Thyroid gland (tissue), 4 donors: ENCODE data around the gene ACBD4. TPM values are rescaled to one million over a fixed set of nuclear protein-coding genes. Genes with fewer than 3 reads are reported as not detected.

Experiments
- DNase-seq, 2 donors: peaks; one replicate each; pipeline ENCODE4 v3.0.0-alpha.2; 2019
- H3K27ac ChIP-seq, 3 donors: fragments of 200-600 bp; sonication (generic); 1 replicate in 2 of 3; 2 replicates in 1 of 3; pipeline ENCODE4 v1.5.1; 2016 to 2019; ENCODE audit warnings: mild to moderate bottlenecking in 1 of 3, moderate library complexity in 1 of 3
- H3K27me3 ChIP-seq: fragments of 200-600 bp; sonication (generic); one replicate; pipeline ENCODE4 v1.5.1; 2019
- H3K36me3 ChIP-seq, 2 donors: fragments of 200-600 bp; sonication (generic); one replicate each; pipeline ENCODE4 v1.5.1; 2016 to 2019
- H3K4me1 ChIP-seq, 2 donors: fragments of 200-600 bp; sonication (generic); one replicate each; pipeline ENCODE4 v1.5.1; 2017 to 2019
- H3K4me3 ChIP-seq, 3 donors: fragments of 200-600 bp; sonication (generic); replicated peaks in 1 of 3; 1 replicate in 2 of 3; 2 replicates in 1 of 3; pipeline ENCODE4 v1.5.1; 2016; ENCODE audit warnings: mild to moderate bottlenecking in 1 of 3
- H3K9me3 ChIP-seq: fragments of 200-600 bp; sonication (generic); one replicate; pipeline ENCODE4 v1.5.1; 2017
- POLR2A ChIP-seq, 2 donors: fragments of 450-650 bp; IDR thresholded peaks; one replicate each; pipeline ENCODE4 v1.6.1; 2017; ENCODE audit warnings: antibody characterized with exemption in 2 of 2, mild to moderate bottlenecking in 2 of 2, moderate library complexity in 1 of 2
- WGBS, 2 donors: methylation state at CpG; one replicate each; pipeline ENCODE4 v1.1.5; 2017; 5-methylcytosine and 5-hydroxymethylcytosine counted together
- intact Hi-C: fragments of 100-400 bp; cut with DNase I; formaldehyde crosslinking; loops from one replicate; pipeline ENCODE4 v1.15.1; 2023
- total RNA-seq, 4 donors: library from RNA; depleted of rRNA; stranded (reverse); fragments of >200 nt; gene quantifications; one replicate each; pipeline ENCODE4 v1.2.3, GENCODE V29; 2016
- TF ChIP-seq, protein P1 (sequence below), 6 experiments: fragments of 200-600 bp in 3 of 6; fragments of 450-650 bp in 3 of 6; sonication (generic) in 3 of 6; IDR thresholded peaks; one replicate each; pipeline ENCODE4 v1.5.1; 2016 to 2019; ENCODE audit warnings: antibody characterized with exemption in 6 of 6, mild to moderate bottlenecking in 2 of 6, inconsistent platforms in 1 of 6, moderate library complexity in 1 of 6

Gene ACBD4
- total RNA-seq, 4 donors from 2014 or later: 16.7 to 20.4 (median 17.7) TPM

GRCh38 chr17:45149669-45150664 is 14.5 kb downstream of the ACBD4 start:
- Histone ChIP-seq H3K27ac (peak overlapping the region; percentile 93 to 97 (median 96)), H3K4me1 (peaks cover 11 to 30% of the 10 kb centered on the region in 2 donors), H3K36me3 (no peaks in the 10 kb centered on the region), H3K27me3 (no peaks in the 10 kb centered on the region), H3K9me3 (no peaks in the 10 kb centered on the region), H3K4me3 (peak overlapping the region in 2 of 3 donors; percentile 50 to 57)
- intact Hi-C loops: loop anchor here (10.0 kb wide), 1 partner anchor 235 kb away; no protein-coding TSS in a partner anchor
- WGBS, 2 donors: 2 to 3% methylated on average over 47 to 50 of the region's 56 CpGs
- DNase-seq: peak; percentile 78 to 87
- TF ChIP-seq, protein P1, sequence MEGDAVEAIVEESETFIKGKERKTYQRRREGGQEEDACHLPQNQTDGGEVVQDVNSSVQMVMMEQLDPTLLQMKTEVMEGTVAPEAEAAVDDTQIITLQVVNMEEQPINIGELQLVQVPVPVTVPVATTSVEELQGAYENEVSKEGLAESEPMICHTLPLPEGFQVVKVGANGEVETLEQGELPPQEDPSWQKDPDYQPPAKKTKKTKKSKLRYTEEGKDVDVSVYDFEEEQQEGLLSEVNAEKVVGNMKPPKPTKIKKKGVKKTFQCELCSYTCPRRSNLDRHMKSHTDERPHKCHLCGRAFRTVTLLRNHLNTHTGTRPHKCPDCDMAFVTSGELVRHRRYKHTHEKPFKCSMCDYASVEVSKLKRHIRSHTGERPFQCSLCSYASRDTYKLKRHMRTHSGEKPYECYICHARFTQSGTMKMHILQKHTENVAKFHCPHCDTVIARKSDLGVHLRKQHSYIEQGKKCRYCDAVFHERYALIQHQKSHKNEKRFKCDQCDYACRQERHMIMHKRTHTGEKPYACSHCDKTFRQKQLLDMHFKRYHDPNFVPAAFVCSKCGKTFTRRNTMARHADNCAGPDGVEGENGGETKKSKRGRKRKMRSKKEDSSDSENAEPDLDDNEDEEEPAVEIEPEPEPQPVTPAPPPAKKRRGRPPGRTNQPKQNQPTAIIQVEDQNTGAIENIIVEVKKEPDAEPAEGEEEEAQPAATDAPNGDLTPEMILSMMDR (IDR thresholded peaks at IDR 0.05): no peak
- TF ChIP-seq POLR2A (IDR thresholded peaks at IDR 0.05): no peak

- Histone ChIP-seq H3K27me3 (no peaks in the 10 kb centered on the region), H3K9me3 (no peaks in the 10 kb centered on the region), H3K4me3 (peak overlapping the region in 1 of 3 donors; percentile 50), H3K4me1 (peaks cover 21 to 34% of the 10 kb centered on the region in 2 donors), H3K27ac (peak overlapping the region; percentile 3 to 97 (median 96)), H3K36me3 (no peaks in the 10 kb centered on the region)
- intact Hi-C loops: no loop called here
- WGBS, 2 donors: 27 to 30% methylated on average over 8 of the region's 8 CpGs
- DNase-seq: no peak
- TF ChIP-seq POLR2A (IDR thresholded peaks at IDR 0.05): no peak
- TF ChIP-seq, protein P1 (IDR thresholded peaks at IDR 0.05): no peak
These were observed 15.7 kb downstream of the ACBD4 start for GRCh38 chr17:45150911-45151809.

DNA sequence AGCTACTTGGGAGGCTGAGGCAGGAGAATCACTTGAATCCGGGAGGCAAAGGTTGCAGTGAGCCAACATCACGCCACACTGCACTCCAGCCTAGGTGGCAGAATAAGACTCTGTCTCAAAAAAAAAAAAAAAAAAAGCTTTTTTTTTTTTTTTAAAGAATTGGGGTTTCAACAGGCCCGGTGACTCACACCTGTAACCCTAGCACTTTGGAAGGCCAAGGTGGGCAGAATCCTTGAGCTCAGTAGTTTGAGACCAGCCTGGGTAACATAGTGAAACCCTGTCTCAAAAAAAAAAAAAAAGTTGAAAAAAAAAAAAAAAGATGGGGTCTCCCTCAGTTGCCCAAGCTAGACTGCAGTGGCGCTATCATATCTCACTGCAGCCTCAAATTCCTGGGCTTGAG is 19.5 kb downstream of the ACBD4 start:
- WGBS, 2 donors: 90 to 97% methylated on average over 4 of the region's 4 CpGs
- no peaks in the 10 kb centered on the region for H3K27me3 ChIP-seq
- intact Hi-C loops: no loop called here
- H3K4me1 ChIP-seq: peaks cover 48 to 55% of the 10 kb centered on the region in 2 donors
- no peaks in the 10 kb centered on the region for H3K36me3 ChIP-seq
- no peaks in the 10 kb centered on the region for H3K9me3 ChIP-seq
- H3K27ac ChIP-seq: no peak overlapping the region
- TF ChIP-seq, protein P1 (IDR thresholded peaks at IDR 0.05): no peak
- TF ChIP-seq POLR2A (IDR thresholded peaks at IDR 0.05): no peak
- no peak overlapping the region for H3K4me3 ChIP-seq
- no peak for DNase-seq

DNA sequence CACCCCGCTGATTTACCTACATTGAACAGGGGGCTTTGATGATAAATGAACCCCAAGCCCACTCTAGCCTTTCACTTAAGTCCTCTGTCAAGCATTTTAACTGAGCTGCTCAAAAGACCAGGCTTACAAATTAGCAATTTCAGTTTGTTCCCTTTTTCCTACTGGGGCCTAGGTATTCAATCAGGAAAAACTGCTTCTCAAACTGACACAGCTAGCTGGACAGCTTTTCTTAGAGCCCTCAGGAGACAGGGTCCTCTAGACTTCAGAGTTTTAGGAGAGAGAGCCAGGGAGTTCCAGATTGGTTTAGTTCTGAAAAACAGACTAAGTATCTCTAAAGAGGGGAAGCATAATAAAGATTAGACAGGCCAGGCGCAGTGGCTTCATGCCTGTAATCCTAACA is 20.0 kb downstream of the ACBD4 start:
- TF ChIP-seq, protein P1 (IDR thresholded peaks at IDR 0.05): no peak
- TF ChIP-seq POLR2A (IDR thresholded peaks at IDR 0.05): no peak
- Histone ChIP-seq H3K36me3 (no peaks in the 10 kb centered on the region), H3K4me1 (peaks cover 48 to 58% of the 10 kb centered on the region in 2 donors), H3K4me3 (no peak overlapping the region), H3K27me3 (no peaks in the 10 kb centered on the region), H3K9me3 (no peaks in the 10 kb centered on the region), H3K27ac (no peak overlapping the region)
- intact Hi-C loops: no loop called here
- DNase-seq: no peak
- WGBS, 2 donors: 93 to 94% methylated on average over 2 of the region's 2 CpGs
